Mesenchymal stem cell (in vitro differentiated cells and primary cell): ENCODE data around the gene PFKFB3.

Experiments
- DNase-seq: peaks from one replicate; pipeline ENCODE4 v3.0.0-alpha.2; 2013
- H2AFZ ChIP-seq: one replicate; pipeline ENCODE4 v1.6.1; 2013; ENCODE audit warnings: low read depth, mild to moderate bottlenecking, control low read depth, inconsistent platforms, low read length, moderate library complexity
- H2AK5ac ChIP-seq: 2 replicates; pipeline ENCODE4 v1.6.1; 2013; ENCODE audit warnings: low read length, moderate library complexity, mild to moderate bottlenecking, inconsistent platforms; ENCODE audit not compliant: severe bottlenecking
- H2BK120ac ChIP-seq: one replicate; pipeline ENCODE4 v1.6.1; 2013; ENCODE audit warnings: low read depth, mild to moderate bottlenecking, inconsistent platforms, low read length, moderate library complexity
- H2BK12ac ChIP-seq, 2 experiments: one replicate each; pipeline ENCODE4 v1.6.1; 2013; ENCODE audit warnings: inconsistent platforms in 2 of 2, low read length in 2 of 2, mild to moderate bottlenecking in 2 of 2, moderate library complexity in 2 of 2, control low read depth in 1 of 2
- H2BK15ac ChIP-seq: one replicate; pipeline ENCODE4 v1.6.1; 2013; ENCODE audit warnings: mild to moderate bottlenecking, low read depth, inconsistent platforms; ENCODE audit not compliant: poor library complexity, severe bottlenecking
- H2BK5ac ChIP-seq: 2 replicates; pipeline ENCODE4 v1.6.1; 2013; ENCODE audit warnings: low read depth, mild to moderate bottlenecking, low read length, control low read depth, inconsistent platforms; ENCODE audit not compliant: poor library complexity, severe bottlenecking
- H3K14ac ChIP-seq, 2 experiments: one replicate each; pipeline ENCODE4 v1.6.1; 2013; ENCODE audit warnings: inconsistent platforms in 2 of 2, low read length in 2 of 2, control low read depth in 1 of 2, mild to moderate bottlenecking in 1 of 2, moderate library complexity in 1 of 2
- H3K18ac ChIP-seq, 2 experiments: one replicate each; pipeline ENCODE4 v1.6.1; 2013; ENCODE audit warnings: inconsistent platforms in 2 of 2, low read length in 2 of 2, control low read depth in 1 of 2, low read depth in 1 of 2, mild to moderate bottlenecking in 1 of 2
- H3K23ac ChIP-seq, 2 experiments: one replicate each; pipeline ENCODE4 v1.6.1; 2013; ENCODE audit warnings: inconsistent platforms in 2 of 2, low read length in 2 of 2, mild to moderate bottlenecking in 2 of 2, moderate library complexity in 2 of 2, control low read depth in 1 of 2
- H3K27ac ChIP-seq: 2 replicates; pipeline ENCODE4 v1.5.1; 2013; ENCODE audit warnings: mild to moderate bottlenecking, moderate library complexity, low read length, control low read depth, inconsistent platforms; ENCODE audit not compliant: poor library complexity, severe bottlenecking
- H3K27me3 ChIP-seq, 2 experiments: 2 replicates each; pipeline versions ENCODE4 v1.6.1 to v1.7.0; 2013; ENCODE audit warnings: low read length in 2 of 2, mild to moderate bottlenecking in 2 of 2, moderate library complexity in 2 of 2, control low read depth in 1 of 2, inconsistent platforms in 1 of 2; ENCODE audit not compliant: control insufficient read depth in 1 of 2, insufficient read depth in 1 of 2
- H3K36me3 ChIP-seq, 2 experiments: 2 replicates each; pipeline versions ENCODE4 v1.6.1 to v1.7.0; 2013; ENCODE audit warnings: low read length in 2 of 2, control low read depth in 1 of 2, inconsistent platforms in 1 of 2, low read depth in 1 of 2, mild to moderate bottlenecking in 1 of 2; ENCODE audit not compliant: insufficient read depth in 2 of 2, control insufficient read depth in 1 of 2
- H3K4ac ChIP-seq, 2 experiments: one replicate each; pipeline ENCODE4 v1.6.1; 2013; ENCODE audit warnings: inconsistent platforms in 2 of 2, low read length in 2 of 2, mild to moderate bottlenecking in 2 of 2, moderate library complexity in 2 of 2, control low read depth in 1 of 2, low read depth in 1 of 2
- H3K4me1 ChIP-seq: 2 replicates; pipeline ENCODE4 v1.6.1; 2013; ENCODE audit warnings: low read depth, low read length, control low read depth; ENCODE audit not compliant: control insufficient read depth, insufficient read depth
- H3K4me2 ChIP-seq: 2 replicates; pipeline ENCODE4 v1.6.1; 2013; ENCODE audit warnings: low read length, mild to moderate bottlenecking, inconsistent platforms; ENCODE audit not compliant: poor library complexity, severe bottlenecking
- H3K4me3 ChIP-seq, 2 experiments: 2 replicates each; pipeline versions ENCODE4 v1.5.1 to v1.7.0; 2013; ENCODE audit warnings: low read length in 2 of 2, mild to moderate bottlenecking in 2 of 2, control low read depth in 1 of 2, low read depth in 1 of 2; ENCODE audit not compliant: insufficient read depth in 1 of 2
- H3K79me1 ChIP-seq: replicated peaks from 2 replicates; pipeline ENCODE4 v1.6.1; 2013; ENCODE audit warnings: mild to moderate bottlenecking, control low read depth, low read length, inconsistent platforms; ENCODE audit not compliant: poor library complexity, severe bottlenecking
- H3K9ac ChIP-seq: 2 replicates; pipeline ENCODE4 v1.7.0; 2013; ENCODE audit warnings: mild to moderate bottlenecking, low read length, moderate library complexity
- H3K9me3 ChIP-seq: 2 replicates; pipeline ENCODE4 v1.7.0; 2013; ENCODE audit warnings: mild to moderate bottlenecking, low read length; ENCODE audit not compliant: control insufficient read depth
- H4K8ac ChIP-seq: one replicate; pipeline ENCODE4 v1.6.1; 2013; ENCODE audit warnings: inconsistent platforms, mild to moderate bottlenecking, low read length, moderate library complexity
- H4K91ac ChIP-seq: one replicate; pipeline ENCODE4 v1.6.1; 2013; ENCODE audit warnings: mild to moderate bottlenecking, low read length, inconsistent platforms
- WGBS: methylation state at CpG from one replicate; pipeline ENCODE4 v1.1.7; 2013; ENCODE audit warnings: mixed read lengths; 5-methylcytosine and 5-hydroxymethylcytosine counted together

Gene PFKFB3

DNA sequence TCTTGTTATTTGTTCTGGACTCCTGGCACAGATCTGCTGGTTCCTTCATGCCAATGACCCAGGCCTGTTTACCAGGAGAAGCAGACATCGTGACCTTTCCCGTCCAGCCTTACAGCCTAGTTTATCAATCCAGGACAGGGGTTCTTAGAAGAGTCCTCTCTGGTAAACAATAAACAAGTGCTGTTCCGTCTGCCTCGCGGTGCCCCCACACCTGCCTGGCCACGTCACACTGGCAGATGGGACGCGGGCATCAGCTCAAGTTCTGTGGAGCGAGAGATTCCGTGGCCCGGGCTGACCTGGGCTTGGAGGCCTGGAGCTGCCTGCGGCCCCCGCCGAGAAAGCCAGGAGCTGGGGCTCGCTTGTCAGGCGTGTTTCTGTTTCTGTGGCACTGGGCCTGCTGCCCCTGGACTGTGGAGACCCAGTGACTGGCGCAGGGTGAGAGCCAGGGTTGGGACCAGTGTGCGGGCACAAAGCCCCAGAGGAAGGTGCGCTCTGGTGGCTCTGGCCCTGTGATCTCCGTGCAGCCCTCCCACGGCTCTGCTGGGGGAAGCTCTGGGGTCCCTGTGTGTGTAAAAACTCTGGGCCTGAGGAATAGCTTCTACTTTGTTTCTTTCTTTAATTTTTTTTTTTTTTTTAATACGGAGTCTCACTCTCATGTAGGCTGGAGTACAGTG lies 28.4 kb upstream of the PFKFB3 start:
- peaks cover 0 to 4% of the 10 kb centered on the region in 2 experiments for H3K27me3 ChIP-seq
- no peak overlapping the region for H3K4me2 ChIP-seq
- no peak overlapping the region for H3K23ac ChIP-seq
- H2BK5ac ChIP-seq, result no peak overlapping the region
- H2BK15ac ChIP-seq, result peak overlapping the region; percentile 73
- H3K9me3 ChIP-seq, result no peaks in the 10 kb centered on the region
- H2BK120ac ChIP-seq, result no peak overlapping the region
- H3K79me1 ChIP-seq, result peaks cover 61% of the 10 kb centered on the region
- peak overlapping the region; percentile 21 for H4K8ac ChIP-seq
- H3K4ac ChIP-seq, result no peak overlapping the region
- H3K9ac ChIP-seq, result no peak overlapping the region
- no peak overlapping the region for H2AK5ac ChIP-seq
- no peak for DNase-seq
- no peak overlapping the region for H3K18ac ChIP-seq
- no peak overlapping the region for H3K27ac ChIP-seq
- H3K36me3 ChIP-seq, result peaks cover 5 to 20% of the 10 kb centered on the region in 2 experiments
- H3K4me3 ChIP-seq, result no peak overlapping the region
- peak overlapping the region; percentile 40 for H4K91ac ChIP-seq
- H3K4me1 ChIP-seq, result peaks cover 18% of the 10 kb centered on the region
- no peak overlapping the region for H2BK12ac ChIP-seq
- no peak overlapping the region for H3K14ac ChIP-seq
- no peak overlapping the region for H2AFZ ChIP-seq
- 91% methylated on average over 19 of the region's 22 CpGs for WGBS

DNA sequence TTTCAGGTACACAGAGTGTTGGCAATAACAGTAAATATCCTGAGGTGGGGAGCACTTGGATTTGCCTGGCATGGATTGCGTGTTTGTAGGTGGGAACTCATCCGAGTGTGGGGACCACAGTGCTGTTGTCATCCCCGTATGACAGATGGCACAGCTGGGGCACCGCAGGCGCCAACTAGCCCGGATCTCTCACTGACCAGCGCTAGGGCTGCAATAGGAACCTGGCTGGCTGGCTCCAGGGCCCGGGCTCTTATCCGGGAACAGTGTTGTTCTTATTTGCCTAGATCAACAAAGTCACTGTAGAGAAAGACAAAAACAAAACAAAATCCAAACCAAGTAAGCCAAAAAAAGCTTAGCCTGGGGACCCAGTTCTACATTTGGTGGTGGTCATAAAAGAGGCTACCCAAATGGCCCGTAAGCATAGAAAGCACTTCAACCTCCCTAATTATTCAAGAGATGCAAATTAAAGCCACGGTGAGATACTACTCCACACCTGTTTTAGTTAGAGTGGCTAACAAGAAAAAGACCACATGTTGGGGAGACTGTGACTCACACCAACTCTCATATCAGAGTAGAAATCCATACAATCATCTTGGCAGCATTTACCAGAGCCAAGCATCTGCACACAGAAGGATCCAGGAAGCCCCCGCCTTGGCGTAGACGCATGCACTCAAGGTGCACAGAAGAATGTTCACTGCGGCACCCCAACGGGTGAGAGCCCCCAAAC lies 27.2 kb upstream of the PFKFB3 start:
- H4K8ac ChIP-seq, result no peak overlapping the region
- H2BK120ac ChIP-seq, result no peak overlapping the region
- DNase-seq, result no peak
- no peak overlapping the region for H3K18ac ChIP-seq
- peaks cover 58% of the 10 kb centered on the region for H3K79me1 ChIP-seq
- H2BK15ac ChIP-seq, result no peak overlapping the region
- H2BK5ac ChIP-seq, result no peak overlapping the region
- H3K4me2 ChIP-seq, result no peak overlapping the region
- no peak overlapping the region for H3K23ac ChIP-seq
- no peak overlapping the region for H2BK12ac ChIP-seq
- no peak overlapping the region for H3K14ac ChIP-seq
- H3K4me1 ChIP-seq, result peaks cover 17% of the 10 kb centered on the region
- H3K9me3 ChIP-seq, result no peaks in the 10 kb centered on the region
- H2AK5ac ChIP-seq, result no peak overlapping the region
- H3K27ac ChIP-seq, result no peak overlapping the region
- H3K4ac ChIP-seq, result no peak overlapping the region
- no peak overlapping the region for H4K91ac ChIP-seq
- 91% methylated on average over 16 of the region's 16 CpGs for WGBS
- no peak overlapping the region for H2AFZ ChIP-seq
- H3K27me3 ChIP-seq, result peaks cover 0 to 8% of the 10 kb centered on the region in 2 experiments
- H3K4me3 ChIP-seq, result no peak overlapping the region
- peaks cover 5 to 20% of the 10 kb centered on the region in 2 experiments for H3K36me3 ChIP-seq
- H3K9ac ChIP-seq, result no peak overlapping the region

- peak overlapping the region in 1 of 2 experiments; percentile 37 for H3K18ac ChIP-seq
- DNase-seq, result peak; percentile 77
- 70% methylated on average over 7 of the region's 8 CpGs for WGBS
These were observed 26.0 kb upstream of the PFKFB3 start for GRCh38 chr10:6176691-6177231.

DNA sequence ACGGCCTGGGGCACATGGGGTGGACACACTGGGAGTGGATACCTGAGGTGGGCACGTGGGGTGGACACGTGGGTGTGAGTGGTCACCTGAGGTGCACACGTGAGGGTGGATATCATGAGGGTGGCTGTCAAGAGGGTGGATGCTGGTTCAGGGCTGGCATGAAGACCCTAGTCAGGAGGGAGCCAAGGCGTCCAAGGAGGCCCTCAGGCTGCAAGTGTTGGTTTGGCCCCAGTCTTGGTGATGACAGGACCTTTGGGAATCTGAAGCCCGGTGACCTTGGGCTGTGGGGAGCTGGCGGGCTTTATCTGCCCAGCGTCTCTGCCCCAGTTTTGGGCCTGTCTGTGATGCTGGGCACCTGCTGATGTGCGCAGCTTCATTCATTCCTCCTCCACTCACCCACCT lies 24.9 kb upstream of the PFKFB3 start:
- Histone ChIP-seq H3K23ac (no peak overlapping the region), H3K36me3 (peaks cover 5 to 13% of the 10 kb centered on the region in 2 experiments), H3K4ac (peak overlapping the region in 1 of 2 experiments; percentile 16), H3K9ac (no peak overlapping the region), H2BK120ac (no peak overlapping the region), H3K27me3 (peaks cover 0 to 8% of the 10 kb centered on the region in 2 experiments), H2BK15ac (no peak overlapping the region), H3K4me2 (no peak overlapping the region), H2BK12ac (peak overlapping the region in 1 of 2 experiments; percentile 59), H4K8ac (no peak overlapping the region), H2AK5ac (no peak overlapping the region), H3K14ac (no peak overlapping the region), H3K4me1 (peaks cover 12% of the 10 kb centered on the region), H3K4me3 (no peak overlapping the region), H3K27ac (no peak overlapping the region), H2AFZ (no peak overlapping the region), H3K79me1 (peaks cover 47% of the 10 kb centered on the region), H3K9me3 (no peaks in the 10 kb centered on the region), H4K91ac (peak overlapping the region; percentile 20), H2BK5ac (no peak overlapping the region), H3K18ac (peak overlapping the region in 1 of 2 experiments; percentile 54)
- WGBS, result 92% methylated on average over 9 of the region's 9 CpGs
- DNase-seq, result no peak

More at GRCh38 chr10:6176691-6177231, 26.0 kb upstream of the PFKFB3 start:
- no peak overlapping the region for H3K9ac ChIP-seq
- peaks cover 0 to 8% of the 10 kb centered on the region in 2 experiments for H3K27me3 ChIP-seq
- H3K4me2 ChIP-seq, result no peak overlapping the region
- H2BK5ac ChIP-seq, result no peak overlapping the region
- H3K23ac ChIP-seq, result no peak overlapping the region
- H3K79me1 ChIP-seq, result peaks cover 50% of the 10 kb centered on the region
- no peak overlapping the region for H4K8ac ChIP-seq
- H3K36me3 ChIP-seq, result peaks cover 5 to 20% of the 10 kb centered on the region in 2 experiments
- peaks cover 14% of the 10 kb centered on the region for H3K4me1 ChIP-seq
- no peak overlapping the region for H2BK120ac ChIP-seq
- no peak overlapping the region for H4K91ac ChIP-seq
- H2BK12ac ChIP-seq, result peak overlapping the region in 1 of 2 experiments; percentile 10
- H3K4me3 ChIP-seq, result no peak overlapping the region
- no peak overlapping the region for H3K27ac ChIP-seq
- peak overlapping the region in 1 of 2 experiments; percentile 35 for H3K14ac ChIP-seq
- no peak overlapping the region for H2AK5ac ChIP-seq
- H3K4ac ChIP-seq, result peak overlapping the region in 1 of 2 experiments; percentile 16
- H3K9me3 ChIP-seq, result no peaks in the 10 kb centered on the region
- no peak overlapping the region for H2BK15ac ChIP-seq
- no peak overlapping the region for H2AFZ ChIP-seq
